ENCODE measurements around the gene TBC1D3D. TPM values are rescaled to one million over a fixed set of nuclear protein-coding genes. Genes with fewer than 3 reads are reported as not detected.
"Not testable (repeated sequence)": the region's sequence is repeated elsewhere in the genome, so short reads cannot be mapped to it uniquely, and the experiment has no call there.

Gene TBC1D3D
- total RNA-seq (not detected in 2 replicates), polyA plus RNA-seq (0.08 and 0.15 TPM in 2 replicates)

DNA sequence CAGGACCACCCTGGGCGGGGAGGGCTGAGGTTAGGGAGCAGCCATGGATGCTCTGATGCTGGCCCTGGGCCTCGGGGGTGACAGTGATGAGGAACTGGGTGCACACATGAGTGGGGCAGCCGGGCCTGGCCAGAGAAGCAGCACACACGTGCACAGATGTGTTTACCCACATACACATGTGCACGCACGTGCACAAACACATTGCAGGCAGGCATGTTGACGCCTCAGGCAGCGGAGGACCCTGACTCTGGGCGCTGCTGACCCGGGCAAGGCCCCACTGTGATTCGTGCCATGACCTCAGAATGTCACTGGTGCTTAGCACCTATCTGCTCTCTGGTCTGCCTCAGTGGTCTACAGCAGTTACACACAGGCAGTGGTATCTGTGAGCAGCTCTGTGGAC, at the start of gene TBC1D3D:
TSS of gene TBC1D3D (plus strand) at position 301 of the 400 bp plus-strand sequence. CDS start 1,585 bp downstream, outside the sequence.
- H4K20me1 ChIP-seq (ENCODE audit: insufficient read depth, poor library complexity, severe bottlenecking); H3K9me2 ChIP-seq (replicated peaks; ENCODE audit: insufficient read depth); H3K79me2 ChIP-seq; H3K4me1 ChIP-seq (ENCODE audit: insufficient read depth); H2AFZ ChIP-seq; H3K27ac ChIP-seq; H3K4me2 ChIP-seq; H3K9me3 ChIP-seq (ENCODE audit: low read depth); H3K27me3 ChIP-seq; DNase-seq (ENCODE audit: low spot score); H3K4me3 ChIP-seq; H3K36me3 ChIP-seq (replicated peaks; ENCODE audit: insufficient read depth, low read depth): not testable (repeated sequence)
- no CpG with 5 or more reads among the region's 11 CpGs for WGBS (ENCODE audit: low lambda C conversion rate, missing lambda C conversion rate)

DNA sequence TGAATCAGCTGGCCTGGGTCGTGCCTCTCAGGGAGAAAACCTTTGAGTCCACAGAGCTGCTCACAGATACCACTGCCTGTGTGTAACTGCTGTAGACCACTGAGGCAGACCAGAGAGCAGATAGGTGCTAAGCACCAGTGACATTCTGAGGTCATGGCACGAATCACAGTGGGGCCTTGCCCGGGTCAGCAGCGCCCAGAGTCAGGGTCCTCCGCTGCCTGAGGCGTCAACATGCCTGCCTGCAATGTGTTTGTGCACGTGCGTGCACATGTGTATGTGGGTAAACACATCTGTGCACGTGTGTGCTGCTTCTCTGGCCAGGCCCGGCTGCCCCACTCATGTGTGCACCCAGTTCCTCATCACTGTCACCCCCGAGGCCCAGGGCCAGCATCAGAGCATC, 14.8 kb upstream of the TBC1D3D start, which contains the start of gene TBC1D3L:
TSS of gene TBC1D3L (minus strand) at position 101 of the 400 bp plus-strand sequence. CDS start 1,540 bp downstream, outside the sequence.
- not testable (repeated sequence) for H3K9me2 ChIP-seq (replicated peaks; ENCODE audit: insufficient read depth); H3K27me3 ChIP-seq; H3K79me2 ChIP-seq; H3K27ac ChIP-seq; H2AFZ ChIP-seq; H4K20me1 ChIP-seq (ENCODE audit: insufficient read depth, poor library complexity, severe bottlenecking); DNase-seq (ENCODE audit: low spot score); H3K4me1 ChIP-seq (ENCODE audit: insufficient read depth); H3K4me2 ChIP-seq; H3K9me3 ChIP-seq (ENCODE audit: low read depth); H3K4me3 ChIP-seq; H3K36me3 ChIP-seq (replicated peaks; ENCODE audit: insufficient read depth, low read depth)
- WGBS (ENCODE audit: low lambda C conversion rate, missing lambda C conversion rate): no CpG with 5 or more reads among the region's 11 CpGs

Other genes starting within 250 kb of the TBC1D3D start
- gene TBC1D3K, start 79.6 kb upstream of the TBC1D3D start, total RNA-seq: not detected in 2 replicates
- gene TBC1D3K, start 79.6 kb upstream of the TBC1D3D start, polyA plus RNA-seq: not detected in 2 replicates
- 10.7 and 12.8 TPM in 2 replicates for gene TBC1D3L, start 14.9 kb upstream of the TBC1D3D start, total RNA-seq
- gene TBC1D3L, start 14.9 kb upstream of the TBC1D3D start, polyA plus RNA-seq: 20.6 and 31.4 TPM in 2 replicates
- not detected in 2 replicates for gene TBC1D3C, start 64.7 kb downstream of the TBC1D3D start, total RNA-seq
- gene TBC1D3C, start 64.7 kb downstream of the TBC1D3D start, polyA plus RNA-seq: not detected in 2 replicates
- gene TBC1D3E, start 124.0 kb downstream of the TBC1D3D start, total RNA-seq: not detected in 2 replicates
- gene TBC1D3E, start 124.0 kb downstream of the TBC1D3D start, polyA plus RNA-seq: not detected in 2 replicates
- not detected in 2 replicates for gene TBC1D3, start 188.6 kb downstream of the TBC1D3D start, total RNA-seq
- not detected in 2 replicates for gene TBC1D3, start 188.6 kb downstream of the TBC1D3D start, polyA plus RNA-seq

All from hepatocyte (in vitro differentiated cells).